Measurements from ENCODE around the gene MEF2B. TPM values are rescaled to one million over a fixed set of nuclear protein-coding genes. Genes with fewer than 3 reads are reported as not detected.

MEF2B gene
- not detected in 2 replicates for total RNA-seq

DNA sequence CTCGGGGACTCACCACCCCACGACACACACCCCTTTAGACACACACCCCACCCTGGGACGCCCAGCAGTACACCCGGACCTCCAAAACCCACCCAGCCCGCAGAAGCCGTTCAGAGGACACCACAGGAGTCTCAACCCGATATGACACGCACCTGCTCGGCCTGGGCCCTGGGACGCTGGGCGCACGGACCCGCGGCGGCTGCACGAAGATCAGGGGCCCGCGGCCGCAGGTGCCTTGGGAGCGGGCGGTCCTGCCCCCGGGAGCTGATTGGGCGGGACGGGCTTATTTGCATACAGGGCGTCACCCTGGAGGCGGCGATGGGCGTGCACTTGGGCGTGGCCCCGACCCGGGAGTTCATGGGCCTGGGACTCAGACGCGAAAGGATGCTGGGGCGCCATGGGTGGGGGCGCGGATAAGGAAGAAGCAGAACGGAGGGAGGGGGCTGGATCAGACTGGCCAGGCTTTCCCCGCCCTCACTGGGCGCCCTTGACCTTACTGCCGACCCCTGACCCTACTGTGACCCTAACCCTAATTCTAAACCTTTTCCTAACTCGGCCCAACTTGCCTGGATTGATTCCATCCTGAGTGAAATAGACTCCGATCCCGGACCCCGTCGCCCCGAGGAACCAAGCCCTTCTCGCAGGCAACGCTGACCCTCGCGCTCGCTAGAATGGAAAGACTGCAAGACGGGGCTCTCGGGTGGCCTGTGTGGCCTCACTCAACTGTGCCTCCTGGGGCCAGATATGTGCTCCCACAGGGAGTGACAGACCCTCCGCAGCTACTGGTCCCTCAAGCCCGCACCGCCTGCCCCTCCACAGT, at the start of gene MEF2B:
Gene MEF2B, minus strand, starts transcription at position 211 of the 820 bp plus-strand sequence. CDS start 19,528 bp downstream, outside the sequence.

DNA sequence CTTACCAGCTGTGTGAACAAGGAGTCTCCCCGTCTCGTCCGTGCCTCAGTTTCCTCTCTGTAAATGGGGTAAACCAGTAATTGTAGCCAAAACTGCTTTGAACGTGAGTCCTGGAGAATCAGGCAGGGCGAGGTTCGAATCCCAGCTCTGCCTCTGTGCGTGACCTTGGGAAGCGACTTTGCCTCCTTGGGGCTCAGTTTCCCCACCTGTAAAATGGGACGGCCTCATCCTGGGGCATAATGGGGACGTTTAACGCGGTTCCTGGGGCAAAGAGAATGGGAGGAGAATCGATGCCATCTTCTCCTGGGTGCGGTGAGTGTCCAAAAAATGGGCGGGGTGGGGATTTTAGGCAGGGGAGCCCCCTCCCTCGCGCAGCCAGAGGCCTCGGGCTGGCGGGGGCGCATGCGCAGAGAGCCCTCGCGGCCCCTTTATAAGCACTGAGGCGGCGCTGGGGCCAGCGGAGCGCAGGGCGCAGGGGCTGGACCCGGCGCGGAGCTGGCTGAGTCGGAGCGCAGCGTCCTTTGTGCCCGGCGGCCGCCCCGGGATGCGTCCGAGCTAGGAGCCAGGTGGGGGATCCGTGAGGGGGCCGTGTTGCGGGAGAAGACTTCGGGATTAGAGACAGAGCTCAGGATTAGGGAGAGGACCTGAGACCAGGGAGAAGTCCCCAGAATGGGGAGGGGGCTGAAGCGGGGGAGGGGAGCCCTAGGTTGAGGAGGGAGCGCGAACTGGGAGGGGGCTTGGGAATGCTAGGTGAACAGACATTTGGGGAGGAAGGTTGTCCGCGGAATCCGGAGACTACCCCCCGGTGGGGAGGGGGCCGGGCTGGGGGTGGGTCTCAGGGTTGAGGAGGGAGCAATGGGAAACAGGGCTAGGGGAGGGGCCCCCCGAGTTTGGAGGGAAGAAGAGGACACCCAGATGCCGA, 41.7 kb upstream of the MEF2B start, which contains the start of gene NCAN:
Gene NCAN, plus strand, starts transcription at position 460 of the 922 bp plus-strand sequence. CDS start 4,996 bp downstream, outside the sequence.

DNA sequence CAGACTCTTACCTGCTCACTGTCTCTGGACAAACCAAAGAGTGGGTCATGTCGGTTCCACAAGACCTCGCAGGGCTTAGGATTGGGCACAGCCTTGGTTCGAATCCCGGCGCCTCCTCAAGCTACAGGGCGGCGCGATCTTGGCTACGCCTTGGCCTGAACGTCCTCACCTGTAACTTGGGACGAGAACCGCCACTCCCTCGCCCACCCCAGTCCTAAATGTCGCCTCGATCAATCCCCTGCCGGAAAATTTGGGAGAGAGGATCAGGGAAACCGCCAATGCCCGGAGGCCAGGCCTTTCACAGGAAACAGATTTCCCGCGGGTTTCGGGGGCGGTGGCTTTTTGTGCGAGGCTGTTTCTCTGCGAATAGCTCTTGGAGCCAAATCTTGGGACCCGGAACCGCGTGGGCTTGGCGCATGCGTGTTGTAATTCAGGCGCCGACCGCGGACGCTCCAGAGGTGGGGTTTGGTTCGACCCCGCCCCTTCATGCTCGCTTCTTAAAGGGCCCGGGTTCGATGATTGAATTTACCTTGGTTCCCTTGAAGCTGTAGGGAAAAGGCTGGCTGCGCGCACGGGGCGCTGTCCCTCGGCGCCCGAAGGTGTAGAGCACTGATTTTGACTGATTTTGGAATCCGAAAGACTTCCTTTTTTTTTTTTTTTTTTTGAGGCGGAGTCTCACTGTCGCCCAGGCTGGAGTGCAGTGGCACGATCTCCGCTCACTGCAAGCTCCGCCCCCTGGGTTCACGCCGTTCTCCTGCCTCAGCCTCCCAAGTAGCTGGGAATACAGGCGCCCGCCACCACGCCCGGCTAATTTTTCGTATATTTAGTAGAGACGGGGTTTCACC, 33.2 kb upstream of the MEF2B start, which contains the start of gene NR2C2AP:
Gene NR2C2AP, minus strand, starts transcription at position 403 of the 845 bp plus-strand sequence. Its CDS starts 354 bp downstream, at position 49.

DNA sequence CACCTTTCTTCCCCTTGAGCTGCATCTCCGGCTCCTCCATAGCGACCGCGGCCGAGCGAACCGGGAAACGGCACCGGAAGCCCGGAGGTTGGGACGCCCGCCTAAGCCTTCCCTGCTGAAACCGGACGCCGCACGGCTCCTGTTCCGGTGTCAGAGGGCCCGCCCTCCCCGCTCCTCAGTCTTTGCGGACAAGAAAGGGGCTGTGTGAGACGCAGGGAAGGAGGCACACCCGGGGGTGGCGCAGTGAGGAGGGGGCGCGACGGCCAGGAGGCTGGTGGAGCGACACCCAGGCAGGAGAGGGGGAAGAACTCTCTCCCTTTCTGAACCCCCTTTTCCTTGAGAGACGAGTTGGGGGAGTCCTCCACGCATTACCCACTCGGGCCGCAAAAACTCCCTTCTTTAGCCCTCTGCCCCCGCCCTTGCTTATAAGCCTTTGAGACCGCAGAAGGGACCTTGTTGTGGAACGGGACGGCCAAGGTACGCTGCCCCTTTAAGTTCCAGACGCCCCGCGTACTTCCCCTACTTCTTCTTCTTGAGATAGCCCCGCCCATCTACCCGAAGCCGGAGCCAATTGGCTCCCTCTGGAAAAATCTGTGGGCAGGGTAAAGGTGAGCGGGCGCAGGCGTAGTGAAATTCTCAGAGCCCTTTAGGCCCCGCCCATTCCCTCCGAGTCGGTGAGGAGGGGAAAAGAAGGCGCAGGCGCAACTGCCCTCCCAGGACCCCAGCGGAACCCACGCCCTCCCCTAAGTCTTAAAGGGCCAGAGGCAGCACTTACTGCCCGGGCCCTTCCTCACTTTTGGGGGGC, 22.2 kb upstream of the MEF2B start, which contains the start of the genes BORCS8 and RFXANK:
Gene BORCS8, minus strand, starts transcription at position 75 of the 805 bp plus-strand sequence. Its CDS starts 35 bp downstream, at position 40.
Gene RFXANK, plus strand, starts transcription at position 181 of the 805 bp plus-strand sequence. CDS start 1,689 bp downstream, outside the sequence.

DNA sequence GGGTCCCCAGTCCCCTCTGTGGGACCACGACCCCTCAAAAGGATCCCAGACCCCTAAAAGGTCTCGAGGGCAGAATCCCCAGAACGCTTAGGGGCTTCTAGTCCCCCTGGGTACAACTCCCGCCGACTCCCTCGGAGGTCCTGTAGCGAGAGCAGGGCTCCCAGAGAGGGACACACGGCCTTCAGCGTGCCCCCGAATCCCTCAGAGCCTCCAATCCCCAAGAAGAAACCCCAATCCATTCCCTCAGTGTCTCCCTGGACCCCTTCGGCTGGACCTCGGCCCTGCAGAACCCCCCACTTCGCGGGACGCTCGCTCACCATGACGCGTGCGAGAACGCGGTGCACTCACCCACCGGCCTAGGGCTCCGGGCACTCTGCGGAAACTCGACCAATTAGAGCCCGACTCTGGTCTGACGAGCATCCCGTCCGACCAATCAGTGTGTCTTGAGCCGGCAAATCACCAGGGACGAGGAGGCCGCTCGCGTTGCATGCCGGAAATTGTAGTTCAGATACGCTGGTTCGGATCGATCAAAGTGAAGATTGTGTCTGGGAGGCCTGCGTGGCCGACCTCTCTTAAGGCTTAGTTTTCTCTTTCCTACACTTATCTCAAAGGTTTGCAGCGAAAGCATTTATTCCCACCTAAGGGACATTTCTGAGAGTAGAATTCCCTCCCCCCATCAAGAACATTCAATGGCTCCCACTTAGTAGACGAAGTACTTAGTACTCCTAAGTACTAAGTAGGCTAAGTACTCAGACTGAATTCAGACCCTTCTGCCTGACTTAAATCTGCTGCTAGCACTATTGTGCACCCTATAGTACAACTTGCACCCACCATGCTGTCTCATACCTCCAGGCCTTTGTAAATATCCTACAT, 31.7 kb downstream of the MEF2B start, which contains the start of gene TMEM161A:
Gene TMEM161A, minus strand, starts transcription at position 370 of the 873 bp plus-strand sequence. Its CDS starts 50 bp downstream, at position 320.

Other genes starting within 250 kb of the MEF2B start
- 107 and 136 TPM in 2 replicates for gene HOMER3, start 229.0 kb downstream of the MEF2B start, total RNA-seq
- gene SUGP2, start 136.7 kb downstream of the MEF2B start, total RNA-seq = 39.1 and 42.2 TPM in 2 replicates
- 37.9 and 38.0 TPM in 2 replicates for gene ARMC6, start 136.7 kb downstream of the MEF2B start, total RNA-seq
- gene SLC25A42, start 106.3 kb downstream of the MEF2B start, total RNA-seq = 8.9 and 12.8 TPM in 2 replicates
- gene TMEM161A, start 31.8 kb downstream of the MEF2B start, total RNA-seq = 14.3 and 15.3 TPM in 2 replicates
- gene BORCS8, start 21.9 kb upstream of the MEF2B start, total RNA-seq = 15.4 and 15.9 TPM in 2 replicates
- 37.6 and 38.1 TPM in 2 replicates for gene RFXANK, start 22.0 kb upstream of the MEF2B start, total RNA-seq
- gene NR2C2AP, start 33.2 kb upstream of the MEF2B start, total RNA-seq = 3.0 and 4.4 TPM in 2 replicates
- under 0.01 TPM in 1 of 2 replicates, not detected in the other for gene NCAN, start 41.7 kb upstream of the MEF2B start, total RNA-seq
- gene TM6SF2, start 103.0 kb upstream of the MEF2B start, total RNA-seq = 0.32 and 0.36 TPM in 2 replicates
- 32.0 and 34.6 TPM in 2 replicates for gene SUGP1, start 150.2 kb upstream of the MEF2B start, total RNA-seq
- gene MAU2, start 150.6 kb upstream of the MEF2B start, total RNA-seq = 56.7 and 65.2 TPM in 2 replicates
- gene GATAD2A, start 235.4 kb upstream of the MEF2B start, total RNA-seq = 48.4 and 51.9 TPM in 2 replicates

All from hair follicle dermal papilla cell (primary cell).